Activated gamma-delta T cell treated with anti-CD3 and anti-CD28 coated beads, Interleukin-2, amount 50 U/mL, for 16 hours (primary cell): ENCODE results near the gene ERN1.
A peak's percentile ranks its signal among the peaks of the same experiment; 100 is the strongest.
"Not testable (repeated sequence)": the region's sequence is repeated elsewhere in the genome, so short reads cannot be mapped to it uniquely, and the experiment has no call there.

Experiments
- DNase-seq: peaks from one replicate; pipeline ENCODE4 v3.0.0-alpha.2; 2020; ENCODE audit warnings: low read depth

Gene ERN1

GRCh38 chr17:64134216-64134970 is 4.4 kb upstream of the ERN1 start:
- no peak for DNase-seq

- no peak for DNase-seq
Measured at GRCh38 chr17:64133546-64134215, 3.7 kb upstream of the ERN1 start.

GRCh38 chr17:64131606-64132270 is 1.8 kb upstream of the ERN1 start:
- DNase-seq = no peak

GRCh38 chr17:64130559-64131001 is 636 bp upstream of the ERN1 start:
- DNase-seq = peak; percentile 27

GRCh38 chr17:64129515-64129764 is 504 bp downstream of the ERN1 start:
- DNase-seq = no peak

- DNase-seq = no peak
Measured at GRCh38 chr17:64128787-64129514, 993 bp downstream of the ERN1 start.

GRCh38 chr17:64126918-64127317 is 3.0 kb downstream of the ERN1 start:
- DNase-seq = no peak

GRCh38 chr17:64125937-64126336 is 4.0 kb downstream of the ERN1 start:
- no peak for DNase-seq

GRCh38 chr17:64124609-64125008 is 5.3 kb downstream of the ERN1 start:
- no peak for DNase-seq

GRCh38 chr17:64123114-64123513 is 6.8 kb downstream of the ERN1 start:
- DNase-seq = no peak

GRCh38 chr17:64120972-64121786 is 8.8 kb downstream of the ERN1 start:
- not testable (repeated sequence) for DNase-seq

GRCh38 chr17:64120159-64120810 is 9.7 kb downstream of the ERN1 start:
- no peak for DNase-seq

- no peak for DNase-seq
Measured at GRCh38 chr17:64117981-64118979, 11.7 kb downstream of the ERN1 start.

- DNase-seq = no peak
Measured at GRCh38 chr17:64115822-64116534, 14.0 kb downstream of the ERN1 start.

GRCh38 chr17:64115043-64115698 is 14.8 kb downstream of the ERN1 start:
- DNase-seq = no peak

GRCh38 chr17:64113006-64113405 is 16.9 kb downstream of the ERN1 start:
- no peak for DNase-seq

- no peak for DNase-seq
Measured at GRCh38 chr17:64111831-64112230, 18.1 kb downstream of the ERN1 start.

GRCh38 chr17:64110379-64111152 is 19.4 kb downstream of the ERN1 start:
- no peak for DNase-seq
